ENCODE results near the gene FAM222A.

Gene FAM222A

GRCh38 chr12:109795023-109795422 lies 81.4 kb downstream of the FAM222A start:
- DNase-seq (ENCODE audit: low read depth in 2 of 2, low spot score in 1 of 2): no peak

GRCh38 chr12:109796057-109796456 lies 82.4 kb downstream of the FAM222A start:
- DNase-seq (ENCODE audit: low read depth in 2 of 2, low spot score in 1 of 2): no peak

GRCh38 chr12:109797905-109798669 lies 84.5 kb downstream of the FAM222A start:
- DNase-seq (ENCODE audit: low read depth in 2 of 2, low spot score in 1 of 2): no peak

- no peak for DNase-seq (ENCODE audit: low read depth in 2 of 2, low spot score in 1 of 2)
Measured at GRCh38 chr12:109798691-109799090, 85.1 kb downstream of the FAM222A start.

GRCh38 chr12:109800536-109800935 lies 86.9 kb downstream of the FAM222A start:
- no peak for DNase-seq (ENCODE audit: low read depth in 2 of 2, low spot score in 1 of 2)

GRCh38 chr12:109802828-109803227 lies 89.2 kb downstream of the FAM222A start:
- no peak for DNase-seq (ENCODE audit: low read depth in 2 of 2, low spot score in 1 of 2)

- no peak for DNase-seq (ENCODE audit: low read depth in 2 of 2, low spot score in 1 of 2)
Measured at GRCh38 chr12:109803678-109804077, 90.1 kb downstream of the FAM222A start.

- peak; percentile 48 to 52 for DNase-seq (ENCODE audit: low read depth in 2 of 2, low spot score in 1 of 2)
Measured at GRCh38 chr12:109804820-109805761, 91.5 kb downstream of the FAM222A start.

GRCh38 chr12:109807954-109808643 lies 94.5 kb downstream of the FAM222A start:
- no peak for DNase-seq (ENCODE audit: low read depth in 2 of 2, low spot score in 1 of 2)

- DNase-seq (ENCODE audit: low read depth in 2 of 2, low spot score in 1 of 2): no peak
Measured at GRCh38 chr12:109808876-109809646, 95.4 kb downstream of the FAM222A start.

GRCh38 chr12:109810954-109811623 lies 97.5 kb downstream of the FAM222A start:
- no peak for DNase-seq (ENCODE audit: low read depth in 2 of 2, low spot score in 1 of 2)

GRCh38 chr12:109811624-109811995 lies 98.0 kb downstream of the FAM222A start:
- no peak for DNase-seq (ENCODE audit: low read depth in 2 of 2, low spot score in 1 of 2)

- DNase-seq (ENCODE audit: low read depth in 2 of 2, low spot score in 1 of 2): no peak
Measured at GRCh38 chr12:109813810-109814416, 100.3 kb downstream of the FAM222A start.

GRCh38 chr12:109814600-109815150 lies 101.0 kb downstream of the FAM222A start:
- DNase-seq (ENCODE audit: low read depth in 2 of 2, low spot score in 1 of 2): no peak

- DNase-seq (ENCODE audit: low read depth in 2 of 2, low spot score in 1 of 2): no peak
Measured at GRCh38 chr12:109815225-109815624, 101.6 kb downstream of the FAM222A start.

- DNase-seq (ENCODE audit: low read depth in 2 of 2, low spot score in 1 of 2): no peak
Measured at GRCh38 chr12:109815757-109816617, 102.4 kb downstream of the FAM222A start.

GRCh38 chr12:109816870-109817269 lies 103.2 kb downstream of the FAM222A start:
- DNase-seq (ENCODE audit: low read depth in 2 of 2, low spot score in 1 of 2): no peak

- DNase-seq (ENCODE audit: low read depth in 2 of 2, low spot score in 1 of 2): no peak
Measured at GRCh38 chr12:109817627-109818231, 104.1 kb downstream of the FAM222A start.

Data from stimulated activated CD8-positive, alpha-beta memory T cell treated with anti-CD3 and anti-CD28 coated beads, Interleukin-4, amount 100 ng/mL, for 1 hour (primary cell).